Adrenal gland (tissue), 5 donors: ENCODE data around the gene ACAD11.

ENCODE experiments used
- CTCF ChIP-seq, 6 experiments: fragments of 450-650 bp in 4 of 6; fragments of 200-600 bp in 2 of 6; sonication (generic) in 1 of 6; IDR thresholded peaks; 1 replicate in 5 of 6; 2 replicates in 1 of 6; pipeline versions ENCODE4 v1.5.1 to v1.8.0; 2016 to 2021; ENCODE audit warnings: antibody characterized with exemption in 6 of 6, mild to moderate bottlenecking in 2 of 6, moderate library complexity in 1 of 6
- POLR2A ChIP-seq, 2 donors: fragments of 450-650 bp; IDR thresholded peaks; one replicate each; pipeline ENCODE4 v1.6.1; 2017; ENCODE audit warnings: antibody characterized with exemption in 2 of 2, mild to moderate bottlenecking in 2 of 2, moderate library complexity in 1 of 2
- donor health status: DM: no; HTN: no; CAD: no.

GRCh38 chr3:132622148-132622547 lies 37.5 kb downstream of the ACAD11 start:
- no peak for TF ChIP-seq POLR2A (IDR thresholded peaks at IDR 0.05)
- no peak for TF ChIP-seq CTCF (IDR thresholded peaks at IDR 0.05)
